HepG2 (cell line): ENCODE data around the gene ESF1. TPM values are rescaled to one million over a fixed set of nuclear protein-coding genes. Genes with fewer than 3 reads are reported as not detected.
A peak's percentile ranks its signal among the peaks of the same experiment; 100 is the strongest.

ENCODE experiments used
- ARHGAP35 ChIP-seq: sonication (generic); formaldehyde crosslinking; IDR thresholded peaks from 2 replicates; pipeline ENCODE4 v1.9.0; 2022; ENCODE audit warnings: mild to moderate bottlenecking, inconsistent platforms, moderate library complexity, missing genetic modification reagents, borderline replicate concordance
- BHLHE40 ChIP-seq: IDR thresholded peaks from 2 replicates; pipeline ENCODE4 v1.6.1; 2011; ENCODE audit warnings: low read length, improper control_type of control experiment
- BRF2 ChIP-seq: sonication (generic); formaldehyde crosslinking; IDR thresholded peaks from 2 replicates; pipeline ENCODE4 v1.8.1; 2022; ENCODE audit warnings: mild to moderate bottlenecking, missing genetic modification reagents
- CTCF ChIP-seq: sonication (generic); formaldehyde crosslinking; IDR thresholded peaks from 2 replicates; pipeline ENCODE4 v1.5.0; 2020; ENCODE audit warnings: mild to moderate bottlenecking, missing genetic modification reagents, moderate library complexity
- NR2F6 ChIP-seq, 2 experiments: IDR thresholded peaks; 2 replicates each; pipeline ENCODE4 v1.6.1; 2016; ENCODE audit warnings: antibody characterized with exemption in 1 of 2, mild to moderate bottlenecking in 1 of 2
- ONECUT2 ChIP-seq: sonication (generic); formaldehyde crosslinking; IDR thresholded peaks from 2 replicates; pipeline ENCODE4 v1.4.0; 2020; ENCODE audit warnings: missing genetic modification reagents
- PRMT3 ChIP-seq: sonication (generic); formaldehyde crosslinking; IDR thresholded peaks from 2 replicates; pipeline ENCODE4 v1.8.1; 2022; ENCODE audit warnings: low read depth, mild to moderate bottlenecking, moderate library complexity, missing genetic modification reagents, borderline replicate concordance
- RNF219 ChIP-seq: sonication (generic); formaldehyde crosslinking; IDR thresholded peaks from 2 replicates; pipeline ENCODE4 v1.5.0; 2020; ENCODE audit warnings: mild to moderate bottlenecking, missing genetic modification reagents
- SMC3 ChIP-seq: IDR thresholded peaks from 2 replicates; pipeline ENCODE4 v1.6.1; 2011; ENCODE audit warnings: low read length, improper control_type of control experiment
- SP4 ChIP-seq: sonication (generic); formaldehyde crosslinking; IDR thresholded peaks from 2 replicates; pipeline ENCODE4 v1.8.1; 2023; ENCODE audit warnings: mild to moderate bottlenecking, missing genetic modification reagents
- STAG1 ChIP-seq: sonication (generic); formaldehyde crosslinking; IDR thresholded peaks from 2 replicates; pipeline ENCODE4 v1.4.0; 2020; ENCODE audit warnings: missing genetic modification reagents
- TARDBP ChIP-seq: sonication (generic); formaldehyde crosslinking; IDR thresholded peaks from 2 replicates; pipeline ENCODE4 v1.8.0; 2022; ENCODE audit warnings: mild to moderate bottlenecking, missing genetic modification reagents
- TBX2 ChIP-seq: sonication (generic); formaldehyde crosslinking; IDR thresholded peaks from 2 replicates; pipeline ENCODE4 v1.5.0; 2020; ENCODE audit warnings: missing genetic modification reagents, mild to moderate bottlenecking, borderline replicate concordance
- ZBTB44 ChIP-seq: sonication (generic); formaldehyde crosslinking; IDR thresholded peaks from 2 replicates; pipeline ENCODE4 v1.4.0; 2020; ENCODE audit warnings: missing genetic modification reagents
- ZFYVE20 ChIP-seq: sonication (generic); formaldehyde crosslinking; IDR thresholded peaks from 2 replicates; pipeline ENCODE4 v1.8.0; 2023; ENCODE audit warnings: low read depth, mild to moderate bottlenecking, moderate library complexity, missing genetic modification reagents, borderline replicate concordance
- ZKSCAN1 ChIP-seq: fragments of 150-350 bp; IDR thresholded peaks from 2 replicates; pipeline ENCODE4 v1.6.1; 2014; ENCODE audit warnings: low read length
- ZNF20 ChIP-seq: sonication (generic); formaldehyde crosslinking; IDR thresholded peaks from 2 replicates; pipeline ENCODE4 v1.4.0; 2020; ENCODE audit warnings: mild to moderate bottlenecking, moderate library complexity, missing genetic modification reagents
- ZNF766 ChIP-seq: sonication (generic); formaldehyde crosslinking; IDR thresholded peaks from 2 replicates; pipeline ENCODE4 v1.5.0; 2020; ENCODE audit warnings: missing genetic modification reagents, borderline replicate concordance
- ZSCAN9 ChIP-seq: IDR thresholded peaks from 2 replicates; pipeline ENCODE4 v1.6.1; 2016; ENCODE audit warnings: borderline replicate concordance
- ZUFSP ChIP-seq: sonication (generic); formaldehyde crosslinking; IDR thresholded peaks from 2 replicates; pipeline ENCODE4 v1.9.0; 2021; ENCODE audit warnings: missing genetic modification reagents, mild to moderate bottlenecking, borderline replicate concordance
- polyA plus RNA-seq, 8 experiments: library from polyadenylated mRNA; depleted of rRNA in 3 of 8; stranded (reverse) in 7 of 8; unstranded in 1 of 8; fragments of >200 nt; fragmentation: Illumina TruSeq in 4 of 8; extraction: Trizol in 4 of 8; gene quantifications; 2 replicates each; pipeline versions ENCODE4 v1.2.1 to v1.2.3, GENCODE V29; 2011 to 2016; ENCODE audit warnings: low read depth in 4 of 8, missing spikeins in 1 of 8, mixed read lengths in 1 of 8; ENCODE audit not compliant: insufficient read depth in 1 of 8
- total RNA-seq, 5 experiments: library from RNA; depleted of rRNA; stranded (reverse); fragments of >200 nt; fragmentation: Illumina TruSeq; extraction: Trizol; gene quantifications; 2 replicates each; pipeline ENCODE4 v1.2.3, GENCODE V29; 2016; ENCODE audit warnings: low read depth in 1 of 5
- TF ChIP-seq, protein P1 (sequence below): sonication (generic); formaldehyde crosslinking; IDR thresholded peaks from 2 replicates; pipeline ENCODE4 v1.4.0; 2020; ENCODE audit warnings: missing genetic modification reagents

ESF1 gene
- total and polyA plus RNA-seq, 2 of the 13 experiments (the other 11 are each of a cell fraction or from before 2014, with no cell fraction given) = 7.3 to 66.9 TPM

- no peak for TF ChIP-seq ZFYVE20 (CRISPR knock-in tag)
- no peak for TF ChIP-seq ARHGAP35 (CRISPR knock-in tag)
- TF ChIP-seq ZNF766 (CRISPR knock-in tag) = no peak
- TF ChIP-seq PRMT3 (CRISPR knock-in tag) = no peak
- peak; percentile 19; the same call in 1 of the 2 replicates for TF ChIP-seq SMC3
- no peak for TF ChIP-seq BHLHE40
- TF ChIP-seq TARDBP (CRISPR knock-in tag) = no peak
- peak; percentile 77 for TF ChIP-seq STAG1 (CRISPR knock-in tag)
- no peak for TF ChIP-seq ZKSCAN1
- no peak for TF ChIP-seq NR2F6 (IDR thresholded peaks at IDR 0.05)
- TF ChIP-seq NR2F6 (CRISPR knock-in tag; IDR thresholded peaks at IDR 0.05) = peak; percentile 39; the same call in 1 of the 2 replicates
- TF ChIP-seq, protein P1, sequence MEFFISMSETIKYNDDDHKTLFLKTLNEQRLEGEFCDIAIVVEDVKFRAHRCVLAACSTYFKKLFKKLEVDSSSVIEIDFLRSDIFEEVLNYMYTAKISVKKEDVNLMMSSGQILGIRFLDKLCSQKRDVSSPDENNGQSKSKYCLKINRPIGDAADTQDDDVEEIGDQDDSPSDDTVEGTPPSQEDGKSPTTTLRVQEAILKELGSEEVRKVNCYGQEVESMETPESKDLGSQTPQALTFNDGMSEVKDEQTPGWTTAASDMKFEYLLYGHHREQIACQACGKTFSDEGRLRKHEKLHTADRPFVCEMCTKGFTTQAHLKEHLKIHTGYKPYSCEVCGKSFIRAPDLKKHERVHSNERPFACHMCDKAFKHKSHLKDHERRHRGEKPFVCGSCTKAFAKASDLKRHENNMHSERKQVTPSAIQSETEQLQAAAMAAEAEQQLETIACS (CRISPR knock-in tag) = no peak
- TF ChIP-seq ZBTB44 (CRISPR knock-in tag) = no peak
- TF ChIP-seq ONECUT2 (CRISPR knock-in tag) = no peak
- peak; percentile 75 for TF ChIP-seq CTCF (CRISPR knock-in tag)
- no peak for TF ChIP-seq ZUFSP (CRISPR knock-in tag)
- TF ChIP-seq TBX2 (CRISPR knock-in tag) = no peak
- no peak for TF ChIP-seq RNF219 (CRISPR knock-in tag)
- no peak for TF ChIP-seq ZNF20 (CRISPR knock-in tag)
- TF ChIP-seq SP4 (CRISPR knock-in tag) = no peak
- TF ChIP-seq ZSCAN9 (CRISPR knock-in tag) = no peak
- TF ChIP-seq BRF2 (CRISPR knock-in tag) = no peak
Measured at GRCh38 chr20:13703265-13703664, 81.5 kb downstream of the ESF1 start (continued).
